Colon (tissue), 2 donors: ENCODE results near the gene ICA1L.
"Not testable (repeated sequence)": the region's sequence is repeated elsewhere in the genome, so short reads cannot be mapped to it uniquely, and the experiment has no call there.

ENCODE experiments used
- FAIRE-seq: peaks from 2 replicates; lab custom pipeline; 2012; peaks lifted over from hg19 to GRCh38; lab: Jason Lieb, UNC
- donor health status: control.
- donor health status: control.

Gene ICA1L

DNA sequence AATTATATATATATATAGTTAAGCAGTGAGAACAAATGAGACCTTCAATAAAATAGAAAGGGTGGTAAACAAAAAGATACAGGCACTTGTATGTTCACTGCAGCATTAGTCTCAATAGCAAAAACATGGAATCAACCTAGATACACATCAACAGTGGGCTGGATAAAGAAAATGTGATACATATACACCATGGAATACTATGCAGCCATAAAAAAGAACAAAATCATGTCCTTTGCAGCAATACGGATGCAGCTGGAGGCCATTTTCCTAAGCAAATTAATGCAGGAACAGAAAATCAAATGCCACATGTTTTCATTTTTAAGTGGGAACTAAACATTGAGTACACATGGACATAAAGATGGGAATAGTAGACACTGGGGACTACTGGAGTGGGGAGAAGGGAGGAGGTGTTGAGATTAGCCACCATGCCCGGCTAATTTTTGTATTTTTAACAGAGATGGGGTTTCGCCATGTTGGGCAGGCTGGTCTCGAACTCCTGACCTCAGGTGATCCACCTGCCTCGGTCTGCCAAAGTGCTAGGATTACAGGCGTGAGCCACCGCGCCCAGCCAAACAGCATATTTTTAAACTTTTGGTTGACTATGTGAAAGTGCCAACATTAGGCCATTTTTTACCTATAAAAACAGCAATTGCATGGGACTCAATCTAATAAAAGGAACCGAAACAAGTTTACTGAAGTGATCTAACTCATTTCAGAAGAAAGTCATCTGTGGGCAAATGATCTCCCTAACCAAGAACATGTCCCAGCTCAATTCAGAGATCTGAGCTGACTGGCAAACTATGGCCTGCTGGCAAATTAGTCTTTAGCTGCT, 23.7 kb downstream of the ICA1L start:
- FAIRE-seq: no peak

DNA sequence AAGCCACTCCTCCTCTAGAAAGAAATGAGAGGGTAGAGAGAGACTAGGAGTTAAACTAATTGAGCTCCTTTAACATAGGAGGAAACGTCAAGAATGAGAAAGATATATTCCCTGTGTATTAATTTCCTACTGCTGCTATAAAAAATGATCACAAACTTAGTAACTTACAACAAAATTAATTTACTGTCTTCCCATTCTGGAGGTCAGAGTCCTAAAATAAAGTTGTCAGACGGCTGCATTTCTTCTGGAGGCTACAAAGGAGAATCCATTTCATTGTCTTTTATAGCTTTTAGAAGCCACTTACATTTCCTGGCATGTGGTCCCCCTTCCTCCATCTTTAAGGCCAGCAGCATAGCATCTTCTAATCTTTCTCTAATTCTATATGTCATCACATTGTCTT, 26.9 kb downstream of the ICA1L start:
- no peak for FAIRE-seq

DNA sequence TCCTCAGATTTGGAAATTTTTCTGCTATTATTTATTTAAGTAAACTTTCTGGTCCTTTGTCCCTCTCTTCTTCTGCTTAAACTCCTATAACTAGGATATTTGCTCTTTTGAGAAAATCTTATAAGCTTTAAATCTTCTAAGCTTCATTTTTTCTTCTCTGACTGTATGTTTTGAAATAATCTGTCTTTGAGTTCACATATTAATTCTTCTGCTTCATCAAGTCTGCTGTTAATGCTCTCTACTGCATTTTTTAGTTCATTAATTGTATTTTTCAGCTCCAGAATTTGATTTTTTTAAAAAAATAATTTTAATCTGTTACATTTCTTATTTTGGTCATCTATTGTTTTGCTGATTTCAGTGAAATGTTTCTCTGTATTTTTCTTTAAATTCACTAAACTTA, 28.9 kb downstream of the ICA1L start:
- FAIRE-seq: no peak

DNA sequence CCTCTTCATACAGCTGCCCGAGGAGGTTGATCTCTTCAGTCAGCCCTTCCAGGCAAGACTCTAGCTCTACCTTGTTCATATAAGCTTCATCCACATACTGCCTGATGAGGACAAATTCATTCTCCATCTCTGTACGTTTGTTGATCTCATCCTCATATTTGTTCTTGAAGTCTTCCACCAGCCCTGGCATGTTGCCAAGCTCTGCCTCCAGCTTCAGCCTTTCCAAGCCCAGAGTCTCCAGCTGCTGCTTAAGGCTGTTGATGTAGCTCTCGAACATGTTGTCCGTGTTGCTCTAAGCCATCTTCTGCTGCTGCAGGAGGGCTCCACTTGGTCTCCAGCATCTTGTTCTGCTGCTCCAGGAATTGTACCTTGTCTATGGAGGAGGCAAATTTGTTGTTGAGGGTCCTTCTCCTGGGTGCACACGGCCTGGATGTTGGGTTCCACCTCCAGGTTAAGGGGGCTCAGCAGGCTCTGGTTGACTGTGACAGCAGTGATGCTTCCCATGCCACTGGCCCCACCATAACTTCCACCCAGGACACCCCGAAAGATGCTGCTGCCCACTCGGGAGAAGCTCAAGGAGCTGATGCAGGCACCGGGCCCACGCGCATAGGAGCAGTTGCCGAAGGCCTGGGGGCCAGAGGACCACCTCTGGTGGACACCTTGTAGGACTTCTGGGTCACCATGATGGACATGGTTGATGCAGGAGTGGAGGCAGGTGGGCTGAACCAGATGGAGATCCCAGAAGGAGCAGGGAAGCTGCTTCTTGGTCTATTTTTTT, 30.3 kb downstream of the ICA1L start:
- FAIRE-seq: no peak

DNA sequence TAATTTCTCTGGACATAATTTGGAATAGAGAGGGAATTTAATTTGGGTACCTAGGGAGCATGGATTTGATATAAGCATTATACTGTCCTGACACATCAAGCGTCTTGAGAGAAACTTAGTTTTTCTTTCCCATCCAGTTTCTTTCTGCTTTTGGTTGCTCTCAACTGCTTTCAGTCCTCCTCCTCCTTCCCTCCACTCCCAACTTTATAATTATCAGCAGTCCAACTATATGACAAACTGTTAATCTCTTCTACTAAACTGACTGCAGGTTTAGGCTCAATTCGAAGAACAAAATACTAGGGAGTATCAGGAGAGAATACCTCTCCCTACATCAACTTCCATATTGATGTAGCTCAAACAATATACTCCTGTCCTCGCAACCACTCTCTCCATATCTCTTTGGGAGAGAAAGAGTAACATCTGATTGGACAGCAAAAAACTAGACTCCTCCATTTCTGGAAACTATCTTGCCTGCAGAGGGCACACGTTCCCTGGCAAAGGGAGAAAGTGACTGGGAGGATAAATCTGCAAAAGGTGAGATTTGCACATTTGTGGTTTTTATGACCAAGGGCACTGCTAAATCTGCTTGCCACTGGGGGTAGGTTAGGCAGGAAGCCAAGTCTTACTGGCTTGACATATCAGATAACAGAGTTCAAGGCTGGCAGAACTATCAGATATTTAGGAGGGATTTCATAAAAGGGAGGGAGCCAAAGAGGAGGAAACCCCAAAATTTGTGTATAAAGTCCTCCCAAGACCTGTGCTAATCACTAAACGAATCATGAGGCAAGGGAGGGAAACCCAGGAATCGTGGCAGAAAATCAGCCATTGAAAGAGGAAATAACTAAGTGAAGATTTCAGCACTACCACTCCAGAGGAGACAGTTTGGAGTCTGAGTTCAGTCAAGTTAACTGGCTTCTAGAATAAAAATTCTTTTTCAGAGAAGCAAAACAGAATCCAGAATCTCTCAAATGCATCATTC, 40.0 kb downstream of the ICA1L start:
- no peak for FAIRE-seq

DNA sequence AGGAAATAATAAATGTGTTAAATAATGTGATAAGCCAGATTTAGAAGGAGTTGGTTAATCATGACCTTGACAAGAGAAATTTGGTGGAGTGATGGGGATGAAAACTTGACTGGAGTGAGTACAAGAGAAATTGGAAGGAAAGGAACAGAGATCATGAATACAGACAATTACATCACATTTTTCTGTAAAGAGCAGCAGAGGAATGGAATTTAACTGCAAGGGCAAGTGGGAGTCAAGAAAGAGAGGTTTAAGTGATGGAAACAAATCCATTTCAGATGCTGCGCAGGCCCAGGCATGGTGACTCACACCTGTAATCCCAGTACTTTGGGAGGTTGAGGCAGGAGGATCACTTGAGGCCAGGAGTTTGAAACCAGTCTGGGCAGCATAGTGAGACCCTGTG, 46.7 kb downstream of the ICA1L start:
- no peak for FAIRE-seq

DNA sequence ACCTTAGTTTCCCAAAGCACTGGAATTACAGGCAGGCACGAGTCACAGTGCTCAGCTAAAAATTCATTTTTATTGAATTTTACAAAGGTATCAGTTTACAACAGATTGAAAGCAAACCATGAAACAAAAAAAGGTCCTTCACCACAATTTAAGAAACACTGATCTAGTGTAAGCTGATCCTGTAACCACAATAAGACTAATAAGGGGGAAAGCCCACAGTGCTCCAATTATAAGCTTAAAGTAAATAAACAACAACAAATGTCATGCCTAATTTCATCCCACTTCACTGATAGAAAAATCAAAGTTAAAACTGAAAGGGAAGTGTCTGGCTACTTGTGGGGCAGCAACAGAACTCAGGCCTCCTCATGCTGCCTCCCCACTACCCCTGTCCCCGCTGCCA, 49.2 kb downstream of the ICA1L start:
- no peak for FAIRE-seq

DNA sequence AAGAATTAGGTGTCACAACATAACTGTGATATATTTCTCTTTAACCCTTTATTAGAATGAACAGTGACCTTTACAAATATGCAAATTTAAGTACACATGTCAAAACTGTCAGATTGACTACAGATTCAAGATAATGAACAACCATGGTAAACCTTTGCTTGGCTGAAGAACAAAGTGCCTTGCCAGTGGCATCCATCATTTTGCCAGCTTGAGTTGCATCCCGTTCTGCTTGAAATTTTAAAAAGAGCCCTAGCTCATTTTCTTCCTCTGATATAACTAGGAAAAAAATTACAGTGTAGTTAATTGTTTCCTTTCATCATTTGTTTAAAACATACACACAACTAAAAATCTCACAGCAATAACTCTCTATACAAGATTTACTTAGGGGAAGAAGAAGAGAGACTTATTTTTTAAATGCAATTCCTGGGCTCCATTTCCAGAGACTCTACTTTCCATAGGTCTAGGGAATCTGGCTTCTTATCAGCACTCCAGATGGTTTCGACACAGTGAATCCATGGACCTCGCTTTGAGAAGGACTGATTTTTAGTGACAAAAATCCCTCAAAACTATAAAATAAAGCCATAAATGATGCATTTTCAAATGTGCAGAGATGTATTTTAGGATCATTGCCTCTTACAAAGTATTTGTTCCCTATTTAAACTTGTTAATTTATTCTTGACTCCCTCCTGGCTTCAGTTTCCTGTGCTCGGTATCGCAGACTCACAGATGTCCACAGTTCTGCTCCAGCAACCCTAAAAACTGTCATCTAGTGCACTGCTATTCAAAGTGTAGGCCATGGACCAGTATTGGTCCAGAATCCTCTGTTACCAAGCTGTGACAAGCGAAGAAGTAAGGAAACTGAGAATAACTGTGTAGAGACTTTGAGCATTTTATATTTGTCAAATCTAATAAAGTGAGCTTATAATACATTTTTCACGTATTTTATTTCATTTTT, 50.1 kb downstream of the ICA1L start:
- no peak for FAIRE-seq

DNA sequence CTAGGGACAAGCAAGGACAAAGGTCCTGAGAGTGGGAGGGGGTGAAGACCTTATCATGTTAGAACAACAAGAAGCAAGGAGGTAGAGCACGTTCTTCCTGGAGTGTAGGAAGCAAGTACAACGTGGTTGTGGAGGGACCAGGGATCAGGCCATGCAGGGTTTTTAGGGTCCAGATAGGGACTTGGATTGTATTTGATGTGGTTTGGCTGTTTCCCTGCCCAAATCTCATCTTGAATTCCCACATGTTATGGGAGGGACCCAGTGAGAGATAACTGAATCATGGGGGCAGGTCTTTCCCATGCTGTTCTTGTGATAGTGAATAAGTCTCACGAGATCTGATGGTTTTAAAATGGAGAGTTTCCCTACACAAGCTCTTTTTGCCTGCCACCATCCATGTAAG, 53.2 kb downstream of the ICA1L start:
- FAIRE-seq: no peak

DNA sequence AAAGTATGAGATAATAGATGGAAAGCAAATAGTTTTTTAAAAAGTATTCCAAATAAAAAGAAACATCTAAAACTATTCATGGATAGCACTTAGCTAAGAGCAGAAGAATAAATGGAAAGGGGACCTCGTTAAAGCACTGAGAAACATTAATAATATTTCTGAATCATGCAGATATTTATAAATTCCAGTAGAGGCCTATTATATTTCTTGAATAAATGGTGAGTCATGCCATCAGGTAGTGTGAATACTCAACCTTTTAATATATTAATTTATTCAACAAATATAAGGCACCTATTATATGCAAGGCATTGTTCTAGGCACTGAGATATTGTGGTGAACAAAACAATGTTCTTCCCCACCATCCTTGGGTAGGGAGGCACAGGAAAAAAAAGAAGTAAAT, 53.8 kb downstream of the ICA1L start:
- FAIRE-seq: peak; percentile 47

DNA sequence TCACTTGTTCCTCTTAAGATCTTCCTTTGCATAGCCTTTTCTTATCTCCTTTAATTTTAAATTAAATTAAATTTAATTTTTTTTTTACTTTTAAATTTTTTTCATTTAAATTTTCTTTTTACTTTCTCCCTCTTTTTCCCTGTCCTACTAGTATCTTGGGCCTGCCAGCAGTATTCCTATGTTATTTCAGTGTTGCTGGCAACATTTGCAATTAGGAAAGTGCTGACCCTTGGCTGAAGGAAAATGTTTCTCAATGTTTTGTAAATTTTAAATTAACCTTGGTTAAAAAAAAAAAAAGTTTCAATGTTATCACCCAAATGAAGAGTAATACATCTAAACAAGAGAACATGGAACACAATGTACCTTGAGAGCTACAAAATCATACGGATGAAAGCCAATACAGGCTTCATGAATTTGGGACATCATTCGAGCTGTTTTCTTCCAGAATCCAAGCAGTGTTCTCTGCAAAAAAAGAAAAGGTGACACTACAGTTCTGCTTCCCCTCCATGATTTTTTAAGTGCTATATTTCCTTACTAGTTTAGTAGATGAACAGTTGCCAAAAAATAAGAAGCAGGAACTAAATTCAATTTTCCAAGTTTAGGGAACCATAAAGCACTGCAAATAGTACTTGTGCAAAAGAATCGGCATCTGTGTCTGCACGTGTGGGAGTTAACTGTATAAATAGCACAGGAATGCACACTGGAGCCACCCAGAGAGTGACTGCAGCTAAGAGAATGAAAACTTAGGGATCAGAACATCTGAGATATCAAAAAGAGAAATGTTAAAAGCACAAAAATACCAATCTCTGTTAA, 55.8 kb downstream of the ICA1L start:
- no peak for FAIRE-seq

DNA sequence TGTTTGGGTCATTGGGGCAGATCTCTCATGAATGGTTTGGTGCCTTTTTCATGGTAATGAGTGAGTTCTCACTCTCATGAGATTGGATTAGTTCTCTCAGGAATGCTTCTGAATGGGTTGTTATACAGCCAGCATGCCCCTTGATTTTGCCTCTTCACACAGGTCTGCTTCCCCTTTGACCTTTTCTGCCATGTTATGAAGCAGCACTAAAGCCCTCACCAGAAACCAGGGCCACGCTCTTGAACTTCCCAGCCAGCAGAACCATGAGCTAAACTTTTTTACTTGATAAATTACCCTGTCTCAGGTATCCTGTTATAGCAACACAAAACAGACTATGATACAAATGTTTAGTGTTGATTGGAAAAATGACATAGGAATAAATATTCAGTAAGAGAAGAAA, 57.3 kb downstream of the ICA1L start:
- no peak for FAIRE-seq

DNA sequence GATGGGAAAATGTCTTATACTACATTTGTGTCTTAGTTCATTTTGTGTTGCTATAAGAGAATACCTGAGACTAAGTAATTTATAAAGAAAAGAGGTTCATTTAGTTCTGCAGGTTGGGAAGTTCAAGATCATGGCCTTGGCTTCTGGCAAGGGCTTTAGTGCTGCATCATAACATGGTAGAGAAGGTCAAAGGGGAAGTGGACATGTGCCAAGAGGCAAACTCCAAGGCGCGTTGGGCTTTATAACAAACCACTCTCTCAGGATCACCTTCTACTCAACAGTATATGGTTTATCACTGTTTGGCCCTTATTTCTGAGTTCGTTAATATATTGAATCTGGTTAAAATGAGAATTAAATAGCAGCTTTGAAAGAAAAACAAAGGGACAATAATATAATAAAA, 58.2 kb downstream of the ICA1L start:
- no peak for FAIRE-seq

DNA sequence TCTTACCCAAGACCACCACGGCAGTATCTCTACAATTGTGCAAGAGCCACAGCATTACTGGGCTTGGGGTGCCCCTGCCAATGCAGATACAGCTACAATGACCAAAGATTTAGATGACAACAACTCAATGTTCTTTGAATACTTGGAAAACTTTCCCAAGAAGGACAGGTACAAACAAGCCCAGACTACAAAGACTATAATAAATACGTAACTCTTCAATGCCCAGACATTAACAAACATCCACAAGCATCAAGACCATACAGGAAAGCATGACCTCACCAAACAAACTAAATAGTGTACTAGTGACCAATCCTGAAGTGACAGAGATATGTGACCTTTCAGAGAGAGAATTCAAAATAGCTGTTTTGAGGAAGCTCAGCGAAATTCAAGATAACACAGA, 62.8 kb downstream of the ICA1L start:
- no peak for FAIRE-seq

DNA sequence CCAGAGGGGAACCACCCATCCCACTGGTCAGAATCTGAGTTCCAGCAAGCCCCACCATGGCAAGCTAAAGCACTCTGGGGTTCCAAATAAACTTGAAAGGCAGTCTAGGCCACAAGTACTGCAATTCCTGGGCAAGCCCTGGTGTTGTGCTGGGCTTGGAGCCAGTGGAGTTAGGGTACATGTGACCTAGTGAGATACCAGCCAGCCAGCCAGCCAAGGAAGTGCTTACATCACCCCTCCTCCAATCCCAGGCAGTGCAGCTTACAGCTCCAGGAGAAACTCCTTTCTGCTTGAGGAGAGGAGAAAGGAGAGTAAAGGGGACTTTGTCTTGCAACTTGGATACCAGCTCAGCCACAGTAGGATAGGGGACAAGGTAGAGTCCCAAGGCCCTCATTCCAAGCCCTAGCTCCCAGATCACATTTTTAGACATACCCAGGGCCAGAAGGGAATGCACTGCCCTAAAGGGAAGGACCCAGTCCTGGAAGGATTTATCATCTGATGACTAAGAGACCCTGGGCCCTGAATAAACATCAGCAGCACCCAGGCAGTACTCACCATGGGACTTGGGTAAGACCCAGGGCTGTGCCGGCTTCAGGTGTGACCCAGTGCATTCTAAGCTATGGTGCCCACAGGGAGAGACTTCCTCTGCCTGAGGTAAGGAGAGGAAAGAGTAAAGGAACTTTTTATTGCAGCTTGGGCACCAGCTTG, 64.0 kb downstream of the ICA1L start:
- not testable (repeated sequence) for FAIRE-seq

DNA sequence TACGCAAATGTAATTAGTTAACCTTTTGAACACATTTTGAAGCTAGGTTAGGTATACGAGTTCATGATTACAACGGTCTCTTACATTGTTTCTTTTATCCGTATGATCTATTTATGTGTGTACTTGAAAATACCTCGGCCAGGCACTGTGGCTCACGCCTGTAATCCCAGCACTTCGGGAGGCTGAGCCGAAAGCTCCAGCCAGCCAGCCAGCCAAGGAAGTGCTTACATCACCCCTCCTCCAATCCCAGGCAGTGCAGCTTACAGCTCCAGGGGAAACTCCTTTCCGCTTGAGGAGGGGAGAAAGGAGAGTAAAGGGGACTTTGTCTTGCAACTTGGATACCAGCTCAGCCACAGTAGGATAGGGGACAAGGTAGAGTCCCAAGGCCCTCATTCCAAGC, 65.7 kb downstream of the ICA1L start:
- not testable (repeated sequence) for FAIRE-seq

DNA sequence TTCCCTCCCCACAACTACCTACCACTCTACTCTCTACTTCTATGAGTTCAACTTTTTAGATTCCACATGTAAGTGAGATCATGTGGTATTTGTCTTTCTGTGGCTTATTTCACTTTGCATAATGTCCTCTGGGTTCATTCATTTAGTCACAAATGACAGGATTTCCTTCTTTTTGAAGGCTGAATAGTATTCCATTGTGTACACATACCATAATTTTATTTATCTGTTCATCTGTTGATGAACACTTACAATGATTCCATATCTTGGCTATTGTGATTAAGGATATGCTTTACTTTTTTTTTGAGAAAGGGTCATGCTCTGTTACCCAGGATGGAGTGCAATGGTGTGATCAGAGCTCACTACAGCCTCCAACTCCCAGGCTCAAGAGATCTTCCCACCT, 73.6 kb downstream of the ICA1L start:
- FAIRE-seq: no peak

DNA sequence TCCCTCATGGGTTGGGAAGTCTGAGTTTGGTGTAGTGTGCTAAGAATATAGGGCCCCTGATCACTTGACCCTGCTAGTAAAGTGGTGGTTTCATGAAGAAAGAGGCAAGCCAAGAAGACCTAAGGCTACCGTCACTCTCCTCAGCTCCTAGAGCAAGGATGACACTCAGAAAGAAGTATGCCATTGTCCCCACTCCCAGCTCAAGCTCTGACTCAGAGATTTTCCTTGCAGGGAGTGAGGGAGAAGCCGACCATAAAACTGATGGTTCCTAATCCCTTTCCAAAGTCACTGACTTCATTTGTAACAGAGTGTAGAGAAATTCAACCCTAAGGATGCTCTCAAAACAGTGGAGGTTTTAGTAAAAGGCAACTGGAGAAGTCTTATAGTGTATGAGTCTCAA, 80.9 kb downstream of the ICA1L start:
- no peak for FAIRE-seq

DNA sequence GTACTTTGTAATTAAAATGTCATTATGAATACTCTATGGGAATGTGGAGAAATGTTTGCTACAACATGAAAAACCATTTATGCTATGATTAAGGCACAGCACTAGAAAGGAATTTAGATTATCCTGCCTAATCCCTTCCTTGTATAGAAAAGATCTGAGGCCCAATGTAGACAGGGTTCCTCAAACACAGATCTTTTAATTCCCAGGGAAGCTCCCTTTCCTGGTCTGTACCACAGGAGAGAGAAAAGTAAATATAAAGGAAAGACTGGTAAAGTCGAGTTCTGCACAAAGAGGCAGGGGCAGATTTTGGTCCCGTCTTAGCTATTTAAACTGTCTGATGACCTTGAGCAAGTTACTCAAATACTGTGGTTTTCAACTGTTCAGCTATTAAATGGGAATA, 84.7 kb downstream of the ICA1L start:
- no peak for FAIRE-seq
